ENCODE results near the gene LRSAM1. TPM values are rescaled to one million over a fixed set of nuclear protein-coding genes. Genes with fewer than 3 reads are reported as not detected.

LRSAM1 gene
- total and polyA plus RNA-seq, 9 of the 15 experiments (the other 6 are each of a cell fraction or from before 2014, with no cell fraction given), result 0.07 to 16.2 (median 4.7) TPM

DNA sequence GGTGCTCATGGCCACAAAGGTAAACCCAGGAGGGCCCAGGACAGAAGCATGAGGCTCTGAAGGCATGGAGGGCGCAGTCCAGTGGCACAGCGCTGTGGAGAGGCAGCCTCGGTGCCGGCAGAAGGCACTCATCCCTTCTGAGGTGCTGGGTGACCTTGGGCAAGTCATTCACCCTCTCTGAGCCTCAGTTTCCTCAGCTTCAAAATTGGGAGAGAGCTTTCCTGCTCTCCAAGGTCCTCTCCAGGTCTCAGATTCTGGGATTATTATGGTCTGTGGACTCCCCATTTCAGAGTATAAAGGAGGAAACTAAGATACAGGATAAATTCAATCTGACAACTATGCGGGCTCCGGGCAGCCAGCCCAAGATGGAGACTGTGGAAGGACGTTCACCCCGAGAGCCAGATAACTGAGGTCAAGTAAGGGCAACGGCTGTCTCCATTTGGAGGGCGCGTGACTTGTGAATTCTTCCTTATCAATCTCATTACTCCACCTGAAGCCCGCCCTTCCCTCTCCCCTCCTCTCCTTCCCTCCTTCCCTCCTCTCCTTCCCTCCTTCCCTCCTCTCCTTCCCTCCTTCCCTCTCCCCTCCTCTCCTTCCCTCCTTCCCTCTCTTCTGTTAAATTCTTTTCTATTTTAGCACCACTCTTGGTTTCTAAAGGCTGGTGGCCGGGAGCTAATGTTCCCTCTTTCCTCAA is 58.1 kb downstream of the LRSAM1 start (continued):
- TF ChIP-seq, protein P1, sequence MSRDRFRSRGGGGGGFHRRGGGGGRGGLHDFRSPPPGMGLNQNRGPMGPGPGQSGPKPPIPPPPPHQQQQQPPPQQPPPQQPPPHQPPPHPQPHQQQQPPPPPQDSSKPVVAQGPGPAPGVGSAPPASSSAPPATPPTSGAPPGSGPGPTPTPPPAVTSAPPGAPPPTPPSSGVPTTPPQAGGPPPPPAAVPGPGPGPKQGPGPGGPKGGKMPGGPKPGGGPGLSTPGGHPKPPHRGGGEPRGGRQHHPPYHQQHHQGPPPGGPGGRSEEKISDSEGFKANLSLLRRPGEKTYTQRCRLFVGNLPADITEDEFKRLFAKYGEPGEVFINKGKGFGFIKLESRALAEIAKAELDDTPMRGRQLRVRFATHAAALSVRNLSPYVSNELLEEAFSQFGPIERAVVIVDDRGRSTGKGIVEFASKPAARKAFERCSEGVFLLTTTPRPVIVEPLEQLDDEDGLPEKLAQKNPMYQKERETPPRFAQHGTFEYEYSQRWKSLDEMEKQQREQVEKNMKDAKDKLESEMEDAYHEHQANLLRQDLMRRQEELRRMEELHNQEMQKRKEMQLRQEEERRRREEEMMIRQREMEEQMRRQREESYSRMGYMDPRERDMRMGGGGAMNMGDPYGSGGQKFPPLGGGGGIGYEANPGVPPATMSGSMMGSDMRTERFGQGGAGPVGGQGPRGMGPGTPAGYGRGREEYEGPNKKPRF (IDR thresholded peaks at IDR 0.05; ENCODE audit: low read depth, low read length), result no peak
- TF ChIP-seq, protein P2, sequence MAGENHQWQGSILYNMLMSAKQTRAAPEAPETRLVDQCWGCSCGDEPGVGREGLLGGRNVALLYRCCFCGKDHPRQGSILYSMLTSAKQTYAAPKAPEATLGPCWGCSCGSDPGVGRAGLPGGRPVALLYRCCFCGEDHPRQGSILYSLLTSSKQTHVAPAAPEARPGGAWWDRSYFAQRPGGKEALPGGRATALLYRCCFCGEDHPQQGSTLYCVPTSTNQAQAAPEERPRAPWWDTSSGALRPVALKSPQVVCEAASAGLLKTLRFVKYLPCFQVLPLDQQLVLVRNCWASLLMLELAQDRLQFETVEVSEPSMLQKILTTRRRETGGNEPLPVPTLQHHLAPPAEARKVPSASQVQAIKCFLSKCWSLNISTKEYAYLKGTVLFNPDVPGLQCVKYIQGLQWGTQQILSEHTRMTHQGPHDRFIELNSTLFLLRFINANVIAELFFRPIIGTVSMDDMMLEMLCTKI (IDR thresholded peaks at IDR 0.05; ENCODE audit: partially characterized antibody), result no peak
- TF ChIP-seq IFI16 (CRISPR knock-in tag; IDR thresholded peaks at IDR 0.05) (no peak), ZNF347 (CRISPR knock-in tag; IDR thresholded peaks at IDR 0.05; ENCODE audit: low read depth) (no peak), ZNF431 (CRISPR knock-in tag; IDR thresholded peaks at IDR 0.05) (no peak), TBL1XR1 (IDR thresholded peaks at IDR 0.05; ENCODE audit: low read length in 2 of 2) (no peak), ZNF584 (CRISPR knock-in tag; IDR thresholded peaks at IDR 0.05; ENCODE audit: low read depth) (no peak), PML (IDR thresholded peaks at IDR 0.05; ENCODE audit: low read length) (no peak), XRCC5 (IDR thresholded peaks at IDR 0.05; ENCODE audit: low read depth, low read length) (no peak), ZNF589 (CRISPR knock-in tag; IDR thresholded peaks at IDR 0.05; ENCODE audit: low read depth) (no peak; the same call in 1 of the 2 replicates)
- TF ChIP-seq, protein P3, sequence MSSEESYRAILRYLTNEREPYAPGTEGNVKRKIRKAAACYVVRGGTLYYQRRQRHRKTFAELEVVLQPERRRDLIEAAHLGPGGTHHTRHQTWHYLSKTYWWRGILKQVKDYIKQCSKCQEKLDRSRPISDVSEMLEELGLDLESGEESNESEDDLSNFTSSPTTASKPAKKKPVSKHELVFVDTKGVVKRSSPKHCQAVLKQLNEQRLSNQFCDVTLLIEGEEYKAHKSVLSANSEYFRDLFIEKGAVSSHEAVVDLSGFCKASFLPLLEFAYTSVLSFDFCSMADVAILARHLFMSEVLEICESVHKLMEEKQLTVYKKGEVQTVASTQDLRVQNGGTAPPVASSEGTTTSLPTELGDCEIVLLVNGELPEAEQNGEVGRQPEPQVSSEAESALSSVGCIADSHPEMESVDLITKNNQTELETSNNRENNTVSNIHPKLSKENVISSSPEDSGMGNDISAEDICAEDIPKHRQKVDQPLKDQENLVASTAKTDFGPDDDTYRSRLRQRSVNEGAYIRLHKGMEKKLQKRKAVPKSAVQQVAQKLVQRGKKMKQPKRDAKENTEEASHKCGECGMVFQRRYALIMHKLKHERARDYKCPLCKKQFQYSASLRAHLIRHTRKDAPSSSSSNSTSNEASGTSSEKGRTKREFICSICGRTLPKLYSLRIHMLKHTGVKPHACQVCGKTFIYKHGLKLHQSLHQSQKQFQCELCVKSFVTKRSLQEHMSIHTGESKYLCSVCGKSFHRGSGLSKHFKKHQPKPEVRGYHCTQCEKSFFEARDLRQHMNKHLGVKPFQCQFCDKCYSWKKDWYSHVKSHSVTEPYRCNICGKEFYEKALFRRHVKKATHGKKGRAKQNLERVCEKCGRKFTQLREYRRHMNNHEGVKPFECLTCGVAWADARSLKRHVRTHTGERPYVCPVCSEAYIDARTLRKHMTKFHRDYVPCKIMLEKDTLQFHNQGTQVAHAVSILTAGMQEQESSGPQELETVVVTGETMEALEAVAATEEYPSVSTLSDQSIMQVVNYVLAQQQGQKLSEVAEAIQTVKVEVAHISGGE (CRISPR knock-in tag; IDR thresholded peaks at IDR 0.05), result peak in 1 of 3 experiments; percentile 37; a peak in 1 of 6 replicates
- TF ChIP-seq, protein P4, sequence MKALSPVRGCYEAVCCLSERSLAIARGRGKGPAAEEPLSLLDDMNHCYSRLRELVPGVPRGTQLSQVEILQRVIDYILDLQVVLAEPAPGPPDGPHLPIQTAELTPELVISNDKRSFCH (CRISPR knock-in tag; IDR thresholded peaks at IDR 0.05), result no peak
- TF ChIP-seq, protein P4 (tag; IDR thresholded peaks at IDR 0.05), result peak; percentile 54
- TF ChIP-seq, protein P5, sequence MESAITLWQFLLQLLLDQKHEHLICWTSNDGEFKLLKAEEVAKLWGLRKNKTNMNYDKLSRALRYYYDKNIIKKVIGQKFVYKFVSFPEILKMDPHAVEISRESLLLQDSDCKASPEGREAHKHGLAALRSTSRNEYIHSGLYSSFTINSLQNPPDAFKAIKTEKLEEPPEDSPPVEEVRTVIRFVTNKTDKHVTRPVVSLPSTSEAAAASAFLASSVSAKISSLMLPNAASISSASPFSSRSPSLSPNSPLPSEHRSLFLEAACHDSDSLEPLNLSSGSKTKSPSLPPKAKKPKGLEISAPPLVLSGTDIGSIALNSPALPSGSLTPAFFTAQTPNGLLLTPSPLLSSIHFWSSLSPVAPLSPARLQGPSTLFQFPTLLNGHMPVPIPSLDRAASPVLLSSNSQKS (CRISPR knock-in tag; IDR thresholded peaks at IDR 0.05), result no peak
- TF ChIP-seq, protein P6, sequence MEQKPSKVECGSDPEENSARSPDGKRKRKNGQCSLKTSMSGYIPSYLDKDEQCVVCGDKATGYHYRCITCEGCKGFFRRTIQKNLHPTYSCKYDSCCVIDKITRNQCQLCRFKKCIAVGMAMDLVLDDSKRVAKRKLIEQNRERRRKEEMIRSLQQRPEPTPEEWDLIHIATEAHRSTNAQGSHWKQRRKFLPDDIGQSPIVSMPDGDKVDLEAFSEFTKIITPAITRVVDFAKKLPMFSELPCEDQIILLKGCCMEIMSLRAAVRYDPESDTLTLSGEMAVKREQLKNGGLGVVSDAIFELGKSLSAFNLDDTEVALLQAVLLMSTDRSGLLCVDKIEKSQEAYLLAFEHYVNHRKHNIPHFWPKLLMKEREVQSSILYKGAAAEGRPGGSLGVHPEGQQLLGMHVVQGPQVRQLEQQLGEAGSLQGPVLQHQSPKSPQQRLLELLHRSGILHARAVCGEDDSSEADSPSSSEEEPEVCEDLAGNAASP (IDR thresholded peaks at IDR 0.05), result no peak

All from K562 (cell line).